Stimulated activated CD8-positive, alpha-beta memory T cell treated with anti-CD3 and anti-CD28 coated beads, Interleukin-2, amount 100 ng/mL, for 48 hours (primary cell): ENCODE results near the gene MAPKBP1.

ENCODE experiments used
- DNase-seq, 2 donors: peaks; one replicate each; pipeline ENCODE4 v3.0.0-alpha.2; 2020; ENCODE audit warnings: low read depth in 2 of 2

Gene MAPKBP1

DNA sequence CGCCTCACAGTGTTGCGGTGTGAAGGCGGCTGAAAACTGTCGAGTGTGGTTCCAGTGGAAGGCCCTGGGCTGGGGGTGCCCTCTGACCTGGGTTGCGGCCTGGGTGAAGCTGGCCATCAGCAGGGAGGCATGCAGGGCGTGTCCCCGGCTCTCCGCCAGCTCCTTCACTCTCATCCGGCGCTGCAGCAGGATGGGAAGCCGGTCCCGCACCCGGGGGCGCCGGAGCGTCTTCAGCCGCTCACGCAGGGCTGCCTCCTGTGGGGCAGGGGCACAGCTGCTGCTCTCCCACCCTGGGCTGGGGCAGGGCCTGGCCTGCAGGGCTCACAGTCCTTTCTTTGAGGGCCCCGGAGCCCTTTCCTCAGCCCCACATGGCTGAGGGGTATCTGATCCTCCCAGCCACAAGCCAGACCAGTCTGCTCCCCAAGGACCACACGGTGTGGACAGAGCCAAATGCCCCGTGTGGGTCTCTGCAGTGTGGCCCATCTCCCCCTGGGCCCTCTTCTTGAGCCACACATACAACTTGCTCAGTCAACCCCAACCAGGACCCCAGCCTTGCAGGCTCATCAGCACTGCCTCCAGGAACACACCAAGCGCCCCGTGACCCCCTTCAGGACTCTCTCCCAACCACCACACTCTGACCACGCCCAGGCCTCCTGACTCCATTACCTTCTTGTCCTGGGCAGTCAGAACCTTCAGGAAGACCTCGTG lies 92.7 kb downstream of the MAPKBP1 start:
- no peak for DNase-seq

- no peak for DNase-seq
These were observed 94.0 kb downstream of the MAPKBP1 start for GRCh38 chr15:41868321-41868720.

DNA sequence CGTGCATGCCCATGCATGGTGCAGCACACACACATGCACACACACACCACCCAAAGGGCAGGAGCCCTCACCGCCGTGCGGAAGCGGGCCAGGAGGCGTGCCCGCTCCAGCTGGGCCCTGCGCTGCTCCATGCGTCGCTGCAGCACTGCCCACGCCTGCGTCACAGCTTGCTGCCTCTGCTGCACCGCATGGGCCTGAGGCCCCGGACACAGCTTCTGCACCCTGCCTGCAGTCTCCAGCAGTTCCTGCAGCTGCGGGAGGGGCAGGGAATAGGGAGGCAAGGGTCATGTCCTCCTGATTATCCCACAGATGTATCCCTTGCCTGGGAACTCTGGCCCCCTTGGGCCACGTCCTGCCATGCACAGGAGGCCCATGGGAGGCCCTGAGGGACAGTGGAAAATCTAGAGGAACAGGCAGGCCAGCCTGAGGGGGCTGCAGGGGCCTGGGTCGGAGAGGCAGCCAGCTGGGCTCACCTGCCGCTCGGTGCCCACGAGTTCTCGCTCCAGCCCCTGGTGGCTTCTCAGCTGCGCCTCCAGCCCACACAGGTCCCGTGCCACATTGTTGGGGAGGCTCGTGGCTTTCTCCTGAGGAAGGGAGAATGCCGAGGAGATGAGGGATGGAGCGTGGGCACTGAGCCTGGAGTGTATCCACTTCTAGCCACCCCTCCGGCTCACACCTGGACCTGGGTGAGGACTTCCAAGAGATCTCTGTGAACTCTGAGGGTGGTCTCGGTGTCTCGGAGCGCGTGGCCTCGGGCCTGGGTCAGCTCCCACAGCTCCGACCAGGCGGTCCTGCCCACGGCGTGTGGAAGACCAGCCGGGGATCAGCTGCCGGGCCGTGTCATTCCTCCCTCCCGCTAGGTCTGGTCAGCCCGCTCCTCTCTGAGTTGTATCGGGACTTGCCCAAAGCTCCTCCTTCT lies 95.7 kb downstream of the MAPKBP1 start:
- DNase-seq = no peak

GRCh38 chr15:41870689-41871081 lies 96.4 kb downstream of the MAPKBP1 start:
- peak; percentile 27 to 44 for DNase-seq

DNA sequence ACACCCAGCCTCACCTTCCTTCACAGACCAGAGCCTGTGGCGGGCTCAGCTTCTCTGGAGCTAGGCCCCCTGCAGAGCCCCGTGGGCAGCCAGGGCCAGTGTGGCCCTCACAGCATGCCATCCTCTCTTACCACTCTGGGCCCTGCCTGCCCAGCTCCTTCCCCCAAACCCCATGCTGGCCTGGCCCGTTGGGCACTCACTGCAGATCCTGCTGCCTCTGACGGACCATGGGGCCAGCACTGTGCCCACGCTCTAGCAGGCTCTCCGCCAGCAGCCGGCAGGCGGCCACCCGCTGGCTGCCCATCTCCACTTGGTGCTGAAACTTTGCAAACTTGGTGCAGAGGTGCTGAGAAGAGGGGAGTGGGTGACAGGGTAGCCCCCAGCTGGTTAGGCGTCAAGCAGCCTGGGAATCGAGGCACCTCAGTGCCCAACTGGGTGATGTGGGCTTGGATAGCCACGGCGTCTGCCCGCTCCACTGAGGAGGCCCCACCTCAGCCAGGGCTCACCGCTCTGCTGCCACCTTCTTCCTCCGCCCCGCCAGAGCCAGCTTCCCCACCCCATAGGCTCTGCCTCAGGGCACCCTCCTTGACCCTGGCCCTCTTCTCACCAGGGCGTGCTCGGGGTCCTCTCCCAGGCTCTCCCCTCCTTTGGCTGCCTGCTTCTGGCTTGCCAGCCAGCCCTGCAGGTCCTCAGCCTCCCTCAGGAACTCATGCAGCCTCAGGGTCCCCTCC lies 97.1 kb downstream of the MAPKBP1 start:
- no peak for DNase-seq

DNA sequence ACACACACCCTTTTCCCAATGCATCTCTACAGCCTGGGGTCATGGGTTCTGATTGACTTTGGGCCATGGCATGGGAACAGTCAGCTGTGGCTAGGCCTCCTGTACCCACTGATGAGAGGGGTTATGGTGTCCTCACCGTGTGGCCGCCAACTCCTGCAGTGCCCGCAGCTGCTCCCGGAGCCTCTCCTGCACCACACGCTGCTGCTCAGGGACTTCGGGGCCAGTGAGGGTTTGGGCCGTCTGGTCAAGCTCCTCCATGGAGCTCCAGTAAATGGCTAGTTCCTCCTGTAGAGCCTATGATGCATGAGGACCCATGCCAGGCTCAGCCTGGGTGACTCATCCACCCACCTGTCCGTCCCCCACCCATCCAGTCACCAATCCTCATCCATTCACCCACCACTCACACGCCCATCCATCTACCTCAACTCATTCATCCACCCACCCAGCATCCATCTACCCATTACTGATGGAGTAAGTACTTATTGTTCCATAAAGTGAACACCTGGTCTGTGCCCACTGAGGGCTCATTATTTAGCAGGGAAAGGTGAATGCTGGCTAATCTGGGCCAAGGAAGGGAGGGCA lies 98.0 kb downstream of the MAPKBP1 start:
- no peak for DNase-seq

DNA sequence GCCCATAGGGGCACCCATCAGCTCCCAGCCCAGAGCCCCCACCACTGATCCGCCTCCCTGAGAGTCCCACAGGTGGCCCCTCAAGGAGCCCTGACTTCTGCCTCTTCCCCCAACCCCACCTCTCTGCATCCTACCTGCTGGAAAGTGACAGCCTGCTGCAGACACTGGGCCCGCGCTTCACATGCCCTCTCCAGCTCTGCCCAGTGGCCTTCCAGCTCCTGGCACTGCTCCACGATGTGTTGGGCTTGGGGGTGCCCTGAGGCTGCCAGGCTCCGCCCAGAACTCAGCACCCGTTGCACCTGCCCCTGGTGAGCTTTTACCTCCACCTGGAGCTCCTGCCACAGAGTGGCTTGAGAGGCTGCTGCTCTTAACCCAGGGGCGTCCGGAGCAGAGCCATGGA lies 99.4 kb downstream of the MAPKBP1 start:
- no peak for DNase-seq

GRCh38 chr15:41874736-41875135 lies 100.5 kb downstream of the MAPKBP1 start:
- DNase-seq = no peak

- DNase-seq = no peak
These were observed 101.7 kb downstream of the MAPKBP1 start for GRCh38 chr15:41876007-41876406.

GRCh38 chr15:41876689-41877088 lies 102.4 kb downstream of the MAPKBP1 start:
- no peak for DNase-seq
